KOPT-K1 (cell line): ENCODE measurements around the gene LRRC59.
A peak's percentile ranks its signal among the peaks of the same experiment; 100 is the strongest.
"Not testable (repeated sequence)": the region's sequence is repeated elsewhere in the genome, so short reads cannot be mapped to it uniquely, and the experiment has no call there.

ENCODE experiments used
- H3K27ac ChIP-seq: fragments of 200-600 bp; sonication (generic); 2 replicates; pipeline ENCODE4 v1.5.1; 2016; ENCODE audit warnings: antibody characterized with exemption, mild to moderate bottlenecking, low read depth, low read length; ENCODE audit not compliant: poor library complexity, severe bottlenecking
- H3K36me3 ChIP-seq: fragments of 200-600 bp; sonication (generic); 2 replicates; pipeline ENCODE4 v1.5.1; 2017; ENCODE audit warnings: antibody characterized with exemption, mild to moderate bottlenecking, low read length, moderate library complexity; ENCODE audit not compliant: insufficient read depth
- H3K9me3 ChIP-seq: fragments of 200-600 bp; sonication (generic); 2 replicates; pipeline ENCODE4 v1.5.1; 2017; ENCODE audit warnings: antibody characterized with exemption, low read length, mild to moderate bottlenecking; ENCODE audit not compliant: insufficient read depth, poor library complexity, severe bottlenecking

Gene LRRC59

DNA sequence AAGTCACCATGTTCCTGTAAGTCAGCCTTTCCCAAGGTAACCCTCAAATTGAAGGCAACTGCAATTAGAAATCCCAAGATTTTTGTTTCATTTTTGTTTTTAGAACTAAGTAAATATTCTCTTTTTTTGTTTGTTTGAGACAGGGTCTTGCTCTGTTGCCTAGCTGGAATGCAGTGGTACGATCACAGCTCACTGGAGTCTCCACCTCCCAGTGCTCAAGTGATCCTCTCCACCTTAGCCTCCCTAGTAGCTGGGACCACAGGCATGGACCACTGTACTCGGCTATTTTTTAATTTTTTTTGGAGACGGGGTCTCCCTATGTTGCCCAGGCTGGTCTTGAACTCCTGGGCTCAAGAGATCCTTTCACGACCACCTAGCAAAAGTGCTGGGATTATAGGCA is 10.6 kb upstream of the LRRC59 start:
- no peak overlapping the region for H3K27ac ChIP-seq
- H3K9me3 ChIP-seq, result no peaks in the 10 kb centered on the region
- no peaks in the 10 kb centered on the region for H3K36me3 ChIP-seq

DNA sequence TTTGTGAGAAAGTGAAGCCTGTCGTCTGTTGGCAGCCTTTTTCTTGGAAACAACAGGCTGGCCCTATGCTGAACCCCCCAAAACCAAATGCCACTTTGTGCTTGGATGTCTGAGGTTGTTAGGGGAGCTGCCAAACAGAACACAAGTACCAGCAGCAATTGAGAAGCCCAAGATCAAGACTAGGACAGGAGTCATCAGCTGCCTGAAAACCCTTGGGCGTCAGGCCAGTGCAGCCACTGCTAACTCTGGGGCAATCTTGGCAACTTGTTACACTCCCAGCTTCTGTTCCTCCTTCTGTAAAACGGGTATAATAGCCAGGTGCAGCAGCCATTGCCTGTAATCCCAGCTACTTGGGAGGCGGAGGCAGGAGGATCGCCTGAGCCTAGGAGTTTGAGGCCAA is 9.3 kb upstream of the LRRC59 start:
- Histone ChIP-seq H3K36me3 (no peaks in the 10 kb centered on the region), H3K27ac (no peak overlapping the region)

DNA sequence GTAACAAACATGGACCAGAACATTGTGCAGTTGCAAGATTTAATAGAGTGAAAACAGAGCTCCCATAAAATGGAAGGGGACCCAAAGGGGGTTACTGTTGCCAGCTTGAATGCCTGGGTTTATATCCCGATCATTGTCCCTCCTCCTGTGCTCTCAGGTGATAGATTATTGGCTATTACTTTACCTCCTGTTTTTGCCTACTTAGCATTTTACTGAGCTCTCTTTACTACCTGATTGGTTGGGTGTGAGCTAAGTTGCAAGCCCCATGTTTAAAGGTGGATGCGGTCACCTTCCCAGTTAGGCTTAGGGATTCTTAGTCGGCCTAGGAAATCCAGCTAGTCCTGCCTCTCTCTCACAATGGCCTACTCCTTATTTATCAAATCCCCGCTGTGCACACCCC is 8.0 kb upstream of the LRRC59 start:
- not testable (repeated sequence) for H3K9me3 ChIP-seq, H3K27ac ChIP-seq, H3K36me3 ChIP-seq

More for the DNA sequence above, 9.3 kb upstream of the LRRC59 start:
- no peaks in the 10 kb centered on the region for H3K9me3 ChIP-seq

DNA sequence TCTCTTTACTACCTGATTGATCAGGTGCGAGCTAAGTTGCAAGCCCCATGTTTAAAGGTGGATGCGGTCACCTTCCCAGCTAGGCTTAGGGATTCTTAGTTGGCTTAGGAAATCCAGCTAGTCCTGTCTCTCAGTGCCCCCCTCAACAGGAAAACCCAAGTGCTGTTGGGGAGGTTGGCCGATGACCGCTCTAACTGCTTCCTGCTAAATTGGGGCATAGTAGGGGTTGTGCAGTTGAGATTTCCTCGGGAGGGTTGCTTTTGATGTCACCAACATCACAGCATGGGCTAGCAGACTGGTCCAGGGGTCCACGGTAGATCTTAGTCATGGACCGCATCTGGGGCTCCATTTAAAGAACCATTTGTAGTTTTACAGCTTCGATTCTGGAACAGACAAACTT is 2.3 kb upstream of the LRRC59 start:
- not testable (repeated sequence) for H3K27ac ChIP-seq, H3K9me3 ChIP-seq, H3K36me3 ChIP-seq

DNA sequence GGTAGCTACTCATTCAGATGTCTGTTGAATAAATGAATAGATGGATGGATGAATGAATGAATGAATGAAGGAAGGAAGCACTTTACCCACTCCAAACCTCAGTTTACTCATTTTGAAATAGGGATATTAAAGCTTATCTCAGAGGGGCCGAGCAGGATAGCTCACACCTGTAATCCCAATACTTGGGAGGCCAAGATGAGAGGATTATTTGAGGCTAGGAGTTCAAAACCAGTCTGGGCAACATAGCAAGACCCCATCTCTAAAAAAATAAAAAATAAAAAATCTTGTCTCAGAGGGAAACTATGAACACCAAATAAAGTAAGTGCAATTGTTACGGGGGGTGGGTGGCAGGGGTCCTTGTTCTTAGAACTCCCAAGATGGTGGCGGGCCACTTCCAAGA is 1.3 kb upstream of the LRRC59 start:
- not testable (repeated sequence) for H3K9me3 ChIP-seq, H3K27ac ChIP-seq
- H3K36me3 ChIP-seq, result peaks cover 19% of the 10 kb centered on the region

DNA sequence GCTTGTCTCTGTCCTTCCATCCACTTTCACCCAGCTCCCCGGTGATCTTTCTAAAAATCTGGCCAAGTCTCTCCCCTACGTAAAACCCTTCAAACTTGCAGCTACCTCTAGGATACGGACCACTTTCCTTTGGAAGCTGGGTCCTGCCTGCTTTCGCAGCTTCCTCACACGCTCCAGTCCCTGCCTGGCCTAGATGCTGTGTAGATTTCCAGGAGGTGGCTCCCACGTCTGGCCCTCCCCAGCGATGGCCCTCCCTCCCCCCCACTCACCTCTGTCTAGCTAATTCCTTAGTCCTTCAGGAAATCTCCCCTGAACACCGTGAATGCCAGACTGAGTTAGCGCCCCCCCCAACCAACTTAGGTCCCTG is 579 bp upstream of the LRRC59 start:
- Histone ChIP-seq H3K36me3 (peaks cover 27% of the 10 kb centered on the region), H3K9me3 (no peaks in the 10 kb centered on the region), H3K27ac (peak overlapping the region; percentile 75)

DNA sequence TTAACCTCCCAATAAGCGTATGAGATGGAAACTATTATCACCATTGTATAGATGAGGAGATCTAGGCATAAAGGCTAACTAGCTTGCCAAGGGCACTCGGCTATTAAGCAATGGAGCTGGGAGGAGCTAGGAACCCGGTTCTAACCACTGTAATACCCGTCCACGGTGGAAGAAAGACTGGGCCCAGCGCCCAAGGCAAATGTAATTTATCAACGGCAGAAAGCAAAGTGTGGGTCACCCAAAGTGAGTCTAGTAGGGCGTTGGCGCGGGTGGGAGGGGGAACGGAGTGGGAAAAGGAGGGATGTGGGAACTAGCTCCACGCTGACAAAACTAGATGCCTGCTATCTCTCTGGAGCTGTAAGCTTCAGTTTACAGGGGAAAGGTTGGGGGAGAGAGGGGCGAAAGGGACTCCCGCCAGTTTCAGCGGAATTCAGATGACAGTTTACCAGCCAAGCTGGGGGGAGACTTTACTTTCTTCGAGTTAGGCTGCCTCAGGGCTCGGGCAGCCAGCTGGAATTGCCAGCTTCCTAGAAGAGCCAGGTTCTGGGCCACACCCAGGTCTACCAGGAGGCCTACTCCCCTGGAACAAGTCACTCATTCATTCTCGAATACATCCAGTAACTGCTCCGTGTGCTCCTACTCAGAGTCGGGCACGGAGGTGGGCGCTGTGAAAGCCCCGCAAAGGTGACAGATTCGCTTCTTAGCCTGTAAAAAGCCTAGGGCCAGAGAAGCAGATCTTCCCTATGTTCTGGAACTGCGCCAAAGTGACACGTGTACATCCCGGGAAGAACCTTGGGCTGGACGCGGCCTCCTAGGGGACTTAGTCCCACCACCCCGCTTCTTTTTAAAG is 837 bp downstream of the LRRC59 start:
- H3K36me3 ChIP-seq, result peaks cover 41% of the 10 kb centered on the region
- no peaks in the 10 kb centered on the region for H3K9me3 ChIP-seq
- H3K27ac ChIP-seq, result peak overlapping the region; percentile 75

DNA sequence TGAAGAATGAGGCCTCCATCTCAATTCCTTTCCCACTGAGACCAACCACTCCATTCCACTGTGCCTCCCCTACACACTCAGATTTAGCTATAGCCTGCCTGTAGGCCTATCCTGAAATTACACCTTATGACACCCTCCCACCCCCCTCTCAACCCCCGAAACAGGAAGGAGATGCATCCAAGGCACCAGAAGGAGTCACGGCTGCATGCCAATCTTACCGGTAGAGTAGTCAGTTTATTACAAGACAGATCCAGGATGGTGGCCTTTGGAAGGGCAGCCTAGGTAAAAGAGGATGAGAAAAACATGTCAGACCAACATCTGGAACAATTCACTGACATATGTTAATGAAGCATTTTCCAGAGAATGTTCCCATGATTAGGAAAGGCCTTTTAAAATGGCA is 2.6 kb downstream of the LRRC59 start:
- Histone ChIP-seq H3K36me3 (peaks cover 59% of the 10 kb centered on the region), H3K9me3 (no peaks in the 10 kb centered on the region), H3K27ac (no peak overlapping the region)

DNA sequence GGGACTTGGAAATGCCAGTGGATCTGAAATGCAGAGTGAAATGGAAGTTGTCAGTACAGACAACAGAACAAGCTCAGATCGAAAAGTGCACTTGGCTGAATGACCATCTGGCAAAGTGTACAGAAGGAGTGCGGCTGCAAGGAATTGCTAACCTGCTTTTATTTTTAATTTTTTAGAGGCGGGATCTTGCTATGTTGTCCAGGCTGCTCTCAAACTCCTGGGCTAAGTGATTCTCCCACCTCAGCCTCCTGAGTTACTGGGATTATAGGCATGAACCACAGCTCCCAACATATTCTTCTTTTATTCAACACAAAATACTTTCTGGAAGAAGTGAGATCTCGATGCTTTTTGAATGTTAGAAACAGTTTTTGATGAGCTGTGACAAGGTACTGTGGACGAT is 3.6 kb downstream of the LRRC59 start:
- no peak overlapping the region for H3K27ac ChIP-seq
- no peaks in the 10 kb centered on the region for H3K9me3 ChIP-seq
- H3K36me3 ChIP-seq, result peaks cover 69% of the 10 kb centered on the region

DNA sequence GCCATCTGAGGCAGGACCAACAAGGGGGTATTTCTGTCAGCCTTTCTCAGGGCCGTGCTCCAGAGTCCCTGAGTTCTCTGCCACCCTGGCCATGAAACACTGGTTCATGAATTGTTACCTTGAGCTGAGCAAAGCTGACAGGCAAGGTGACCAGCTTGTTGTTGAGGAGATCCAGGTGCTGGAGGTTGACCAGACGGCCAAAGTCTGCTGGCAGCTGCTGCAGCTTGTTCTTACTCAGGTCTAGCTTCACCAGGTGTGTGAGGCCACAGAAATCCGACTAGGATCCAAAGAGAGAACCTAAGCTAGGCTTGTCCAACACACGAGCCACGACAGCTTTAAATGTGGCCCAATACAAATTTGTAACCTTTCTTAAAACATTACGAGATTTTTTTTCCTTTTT is 4.7 kb downstream of the LRRC59 start:
- H3K27ac ChIP-seq, result no peak overlapping the region
- H3K36me3 ChIP-seq, result peaks cover 80% of the 10 kb centered on the region
- no peaks in the 10 kb centered on the region for H3K9me3 ChIP-seq

DNA sequence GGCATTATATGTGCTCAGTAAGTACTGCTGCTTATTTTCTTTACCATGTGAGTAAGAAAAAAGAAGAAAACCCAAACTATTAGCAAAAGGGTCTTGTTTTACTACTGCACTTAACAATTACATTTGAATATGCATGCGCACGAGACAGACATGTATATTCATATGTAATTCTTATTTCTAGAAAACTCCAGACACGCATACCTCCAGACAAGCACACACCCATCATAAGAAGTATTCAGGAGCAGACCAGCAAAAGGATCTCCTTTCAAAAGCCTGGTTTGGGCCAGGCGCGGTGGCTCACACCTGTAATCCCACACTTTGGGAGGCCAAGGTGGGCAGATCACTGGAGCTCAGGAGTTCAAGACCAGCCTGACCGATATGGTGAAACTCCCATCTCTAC is 7.8 kb downstream of the LRRC59 start:
- peaks cover 100% of the 10 kb centered on the region for H3K36me3 ChIP-seq
- no peaks in the 10 kb centered on the region for H3K9me3 ChIP-seq

DNA sequence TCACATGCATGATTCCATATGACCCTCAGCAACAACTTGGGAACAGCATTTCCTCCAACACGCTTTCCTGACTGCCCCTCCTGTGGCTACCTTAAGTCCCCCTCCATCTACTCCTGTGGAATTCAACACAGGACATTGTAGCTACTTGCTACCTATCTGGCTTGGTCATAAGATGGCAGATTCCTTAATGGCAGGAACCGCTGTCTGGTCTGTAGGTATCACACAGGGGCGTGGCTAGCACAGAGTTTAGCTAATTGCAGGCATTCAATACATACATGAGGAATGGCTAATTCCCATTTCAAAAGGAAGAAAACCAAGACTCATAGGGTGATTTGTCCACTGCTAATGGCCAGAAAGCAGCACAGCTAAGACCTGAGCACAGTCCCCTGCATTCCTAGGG is 8.6 kb downstream of the LRRC59 start:
- Histone ChIP-seq H3K27ac (no peak overlapping the region), H3K9me3 (no peaks in the 10 kb centered on the region), H3K36me3 (peaks cover 100% of the 10 kb centered on the region)

More for the DNA sequence above, 7.8 kb downstream of the LRRC59 start:
- no peak overlapping the region for H3K27ac ChIP-seq

DNA sequence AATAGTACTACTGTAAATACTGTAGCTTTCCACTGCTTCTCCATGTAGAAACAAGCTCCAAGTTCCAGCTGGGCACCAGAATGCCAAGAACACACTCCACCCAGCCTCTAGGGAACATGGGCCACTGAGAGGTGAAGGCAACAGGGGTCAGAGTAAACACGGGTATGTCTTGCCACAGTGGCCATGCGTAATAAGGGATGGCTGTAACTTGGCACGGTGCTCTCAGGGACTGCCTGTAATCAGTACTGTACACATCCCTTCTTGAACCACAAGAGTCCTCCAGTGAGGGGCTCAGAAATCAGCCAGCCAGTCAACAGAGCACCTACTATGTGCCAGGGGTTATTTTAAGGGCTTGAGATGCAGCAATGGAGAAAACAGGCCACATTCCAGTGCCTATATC is 10.8 kb downstream of the LRRC59 start:
- Histone ChIP-seq H3K9me3 (no peaks in the 10 kb centered on the region), H3K36me3 (peaks cover 100% of the 10 kb centered on the region), H3K27ac (no peak overlapping the region)

DNA sequence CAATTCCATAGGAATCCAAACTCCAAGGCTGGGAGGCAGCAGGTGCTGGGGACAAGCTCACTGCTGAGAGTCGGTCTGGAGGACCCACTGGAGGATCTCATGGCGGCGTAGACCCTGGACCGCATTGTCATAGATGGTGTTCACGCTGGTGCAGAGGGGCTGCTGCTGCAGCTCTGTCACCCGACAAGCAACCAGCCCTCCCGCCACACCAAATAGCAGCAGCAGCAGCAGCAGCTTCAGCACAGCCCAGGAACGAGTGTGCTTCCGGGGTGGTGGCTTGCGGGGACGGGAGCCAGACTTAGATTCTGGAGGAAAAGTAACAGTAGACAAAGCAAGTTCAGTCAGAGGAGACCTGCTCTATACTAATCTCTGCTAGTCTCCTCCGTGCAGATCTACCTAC is 14.4 kb downstream of the LRRC59 start:
- Histone ChIP-seq H3K36me3 (peaks cover 100% of the 10 kb centered on the region), H3K27ac (no peak overlapping the region), H3K9me3 (no peaks in the 10 kb centered on the region)

DNA sequence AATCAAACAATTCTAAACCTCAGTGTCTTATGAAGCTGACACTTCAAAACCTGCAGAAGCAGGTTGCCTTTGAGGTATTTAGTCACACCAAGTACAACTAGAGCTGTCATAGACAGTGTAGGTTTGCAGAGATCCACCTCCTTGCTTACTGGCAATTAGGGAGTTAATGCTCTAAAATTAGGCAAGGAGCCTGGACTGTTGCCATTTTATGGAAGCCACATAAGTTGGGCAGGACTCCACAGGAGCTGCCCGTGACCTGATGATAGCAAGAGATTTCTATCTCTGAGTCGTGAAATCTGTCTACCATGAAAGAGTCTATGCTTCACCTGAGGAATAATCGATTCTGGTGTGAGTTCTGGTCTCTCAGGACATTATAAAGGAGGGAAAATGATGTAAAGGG is 15.4 kb downstream of the LRRC59 start:
- peaks cover 100% of the 10 kb centered on the region for H3K36me3 ChIP-seq
- no peak overlapping the region for H3K27ac ChIP-seq
- no peaks in the 10 kb centered on the region for H3K9me3 ChIP-seq

DNA sequence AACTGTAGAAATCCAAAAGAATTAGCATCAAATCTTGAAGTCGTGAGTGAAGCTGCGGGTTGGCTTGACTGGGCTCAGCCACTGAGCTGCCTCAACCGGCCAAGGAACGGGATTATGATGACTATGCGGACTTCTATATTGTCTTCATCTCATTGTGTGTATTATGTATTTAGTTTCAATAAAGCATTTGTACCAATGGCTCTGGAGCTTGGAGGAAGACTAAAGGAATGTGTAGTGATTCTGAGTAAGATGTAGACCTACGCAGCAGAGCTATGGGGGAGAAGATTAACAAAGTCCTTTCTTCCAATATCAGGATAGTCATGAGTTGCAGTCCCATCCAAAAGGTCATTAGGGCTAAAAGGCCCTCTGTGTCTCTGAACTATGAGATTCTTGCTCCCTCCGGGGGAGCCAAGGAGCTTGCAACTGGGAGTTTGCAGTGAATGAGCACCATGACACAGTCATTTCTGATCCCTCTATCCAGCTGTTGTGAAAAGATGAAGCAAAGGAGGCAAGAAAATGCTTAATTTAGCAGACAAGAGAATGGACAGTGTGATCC is 16.0 kb downstream of the LRRC59 start:
- H3K36me3 ChIP-seq, result peaks cover 100% of the 10 kb centered on the region
- H3K27ac ChIP-seq, result no peak overlapping the region
- H3K9me3 ChIP-seq, result no peaks in the 10 kb centered on the region
